Adipocyte (in vitro differentiated cells): Measurements from ENCODE around the gene PALS1.

Experiments used
- DNase-seq: peaks from one replicate; pipeline ENCODE4 v3.0.0-alpha.2; 2015; ENCODE audit warnings: low read depth
- H3K27me3 ChIP-seq: replicated peaks from 2 replicates; pipeline ENCODE4 v1.7.0; 2013; ENCODE audit warnings: mild to moderate bottlenecking, low read length, moderate library complexity; ENCODE audit not compliant: control insufficient read depth, insufficient read depth
- H3K36me3 ChIP-seq: 2 replicates; pipeline ENCODE4 v1.7.0; 2013; ENCODE audit warnings: low read length, mild to moderate bottlenecking, moderate library complexity; ENCODE audit not compliant: control insufficient read depth, insufficient read depth, severe bottlenecking
- H3K4me1 ChIP-seq: 2 replicates; pipeline ENCODE4 v1.7.0; 2013; ENCODE audit warnings: mild to moderate bottlenecking, low read length, moderate library complexity; ENCODE audit not compliant: control insufficient read depth, insufficient read depth
- H3K4me3 ChIP-seq: 2 replicates; pipeline ENCODE4 v1.7.0; 2013; ENCODE audit warnings: mild to moderate bottlenecking, low read length, moderate library complexity
- H3K9ac ChIP-seq: 2 replicates; pipeline ENCODE4 v1.7.0; 2013; ENCODE audit warnings: mild to moderate bottlenecking, low read length, moderate library complexity
- H3K9me3 ChIP-seq: 2 replicates; pipeline ENCODE4 v1.7.0; 2013; ENCODE audit warnings: mild to moderate bottlenecking, low read length, moderate library complexity; ENCODE audit not compliant: control insufficient read depth

Gene PALS1

GRCh38 chr14:67241411-67242167, at the start of gene PALS1:
Gene PALS1 (plus strand): TSS chr14:67241435. CDS start chr14:67279171, 37,736 bp downstream.
- peak within 1 kb of the TSS; percentile 93 for H3K4me3 ChIP-seq
- DNase-seq: peak; percentile 88
- peaks cover 14% of the 10 kb centered on the region for H3K4me1 ChIP-seq
- H3K9me3 ChIP-seq: no peaks in the 10 kb centered on the region
- H3K9ac ChIP-seq: peak within 1 kb of the TSS; percentile 95
- no peaks in the 10 kb centered on the region for H3K36me3 ChIP-seq
- no peaks in the 10 kb centered on the region for H3K27me3 ChIP-seq

- no peaks in the 10 kb centered on the region for H3K9me3 ChIP-seq
- H3K4me1 ChIP-seq: peaks cover 9% of the 10 kb centered on the region
- no peak overlapping the region for H3K9ac ChIP-seq
- no peaks in the 10 kb centered on the region for H3K36me3 ChIP-seq
- H3K4me3 ChIP-seq: no peak overlapping the region
- DNase-seq: peak; percentile 5
- no peaks in the 10 kb centered on the region for H3K27me3 ChIP-seq
Measured at GRCh38 chr14:67191768-67192290, 49.4 kb upstream of the PALS1 start.

- no peak for DNase-seq
- peaks cover 3% of the 10 kb centered on the region for H3K4me1 ChIP-seq
- no peaks in the 10 kb centered on the region for H3K36me3 ChIP-seq
- H3K27me3 ChIP-seq: no peaks in the 10 kb centered on the region
- H3K9me3 ChIP-seq: no peaks in the 10 kb centered on the region
- no peak overlapping the region for H3K9ac ChIP-seq
- no peak overlapping the region for H3K4me3 ChIP-seq
Measured at GRCh38 chr14:67192366-67192765, 48.9 kb upstream of the PALS1 start.

- no peaks in the 10 kb centered on the region for H3K9me3 ChIP-seq
- no peak overlapping the region for H3K4me3 ChIP-seq
- H3K36me3 ChIP-seq: no peaks in the 10 kb centered on the region
- no peak for DNase-seq
- H3K4me1 ChIP-seq: no peaks in the 10 kb centered on the region
- H3K27me3 ChIP-seq: no peaks in the 10 kb centered on the region
- H3K9ac ChIP-seq: no peak overlapping the region
Measured at GRCh38 chr14:67195279-67195678, 46.0 kb upstream of the PALS1 start.

GRCh38 chr14:67199016-67199415, 42.2 kb upstream of the PALS1 start:
- no peaks in the 10 kb centered on the region for H3K4me1 ChIP-seq
- no peaks in the 10 kb centered on the region for H3K9me3 ChIP-seq
- no peak for DNase-seq
- no peaks in the 10 kb centered on the region for H3K36me3 ChIP-seq
- H3K27me3 ChIP-seq: no peaks in the 10 kb centered on the region
- H3K4me3 ChIP-seq: no peak overlapping the region
- H3K9ac ChIP-seq: no peak overlapping the region

GRCh38 chr14:67207810-67208209, 33.4 kb upstream of the PALS1 start:
- Histone ChIP-seq H3K27me3 (no peaks in the 10 kb centered on the region), H3K4me1 (no peaks in the 10 kb centered on the region), H3K4me3 (no peak overlapping the region), H3K9me3 (no peaks in the 10 kb centered on the region), H3K9ac (no peak overlapping the region), H3K36me3 (no peaks in the 10 kb centered on the region)
- no peak for DNase-seq

- no peak overlapping the region for H3K9ac ChIP-seq
Measured at GRCh38 chr14:67218126-67218525, 23.1 kb upstream of the PALS1 start.

GRCh38 chr14:67221248-67221981, 19.8 kb upstream of the PALS1 start:
- no peaks in the 10 kb centered on the region for H3K36me3 ChIP-seq
- H3K9me3 ChIP-seq: peaks cover 9% of the 10 kb centered on the region
- DNase-seq: peak; percentile 62
- no peaks in the 10 kb centered on the region for H3K4me1 ChIP-seq
- H3K4me3 ChIP-seq: no peak overlapping the region
- H3K9ac ChIP-seq: no peak overlapping the region
- no peaks in the 10 kb centered on the region for H3K27me3 ChIP-seq

More at GRCh38 chr14:67218126-67218525, 23.1 kb upstream of the PALS1 start:
- H3K4me3 ChIP-seq: no peak overlapping the region
- H3K4me1 ChIP-seq: no peaks in the 10 kb centered on the region
- H3K36me3 ChIP-seq: no peaks in the 10 kb centered on the region
- DNase-seq: no peak
- H3K9me3 ChIP-seq: peaks cover 9% of the 10 kb centered on the region
- no peaks in the 10 kb centered on the region for H3K27me3 ChIP-seq

- no peak overlapping the region for H3K4me3 ChIP-seq
- peaks cover 5% of the 10 kb centered on the region for H3K9me3 ChIP-seq
- no peak overlapping the region for H3K9ac ChIP-seq
- no peaks in the 10 kb centered on the region for H3K27me3 ChIP-seq
- no peaks in the 10 kb centered on the region for H3K4me1 ChIP-seq
- DNase-seq: no peak
- no peaks in the 10 kb centered on the region for H3K36me3 ChIP-seq
Measured at GRCh38 chr14:67221982-67222328, 19.3 kb upstream of the PALS1 start.

GRCh38 chr14:67225523-67225922, 15.7 kb upstream of the PALS1 start:
- no peak for DNase-seq
- H3K9me3 ChIP-seq: no peaks in the 10 kb centered on the region
- no peaks in the 10 kb centered on the region for H3K4me1 ChIP-seq
- no peak overlapping the region for H3K9ac ChIP-seq
- H3K36me3 ChIP-seq: no peaks in the 10 kb centered on the region
- no peaks in the 10 kb centered on the region for H3K27me3 ChIP-seq
- no peak overlapping the region for H3K4me3 ChIP-seq

- H3K9me3 ChIP-seq: no peaks in the 10 kb centered on the region
- no peaks in the 10 kb centered on the region for H3K36me3 ChIP-seq
- peak overlapping the region; percentile 72 for H3K4me3 ChIP-seq
- no peak for DNase-seq
- no peak overlapping the region for H3K9ac ChIP-seq
- no peaks in the 10 kb centered on the region for H3K27me3 ChIP-seq
- H3K4me1 ChIP-seq: no peaks in the 10 kb centered on the region
Measured at GRCh38 chr14:67228325-67228984, 12.8 kb upstream of the PALS1 start.
